T47D (cell line): Measurements from ENCODE around the gene CYRIA.

Experiments used
- DNase-seq, 2 experiments: peaks; one replicate each; pipeline versions ENCODE4 v3.0.0 to v3.0.0-alpha.2; 2011 to 2012; ENCODE audit warnings: low read depth in 1 of 2, low spot score in 1 of 2
- JUND ChIP-seq: IDR thresholded peaks from 2 replicates; pipeline ENCODE4 v1.6.1; 2012; ENCODE audit warnings: low read depth
- in situ Hi-C: cut with HindIII; loops from 2 replicates; pipeline ENCODE4 v1.10.0; 2016; ENCODE audit warnings: low sequenced_read_pairs, low pct_unique_long_range_greater_than_20kb

CYRIA gene

DNA sequence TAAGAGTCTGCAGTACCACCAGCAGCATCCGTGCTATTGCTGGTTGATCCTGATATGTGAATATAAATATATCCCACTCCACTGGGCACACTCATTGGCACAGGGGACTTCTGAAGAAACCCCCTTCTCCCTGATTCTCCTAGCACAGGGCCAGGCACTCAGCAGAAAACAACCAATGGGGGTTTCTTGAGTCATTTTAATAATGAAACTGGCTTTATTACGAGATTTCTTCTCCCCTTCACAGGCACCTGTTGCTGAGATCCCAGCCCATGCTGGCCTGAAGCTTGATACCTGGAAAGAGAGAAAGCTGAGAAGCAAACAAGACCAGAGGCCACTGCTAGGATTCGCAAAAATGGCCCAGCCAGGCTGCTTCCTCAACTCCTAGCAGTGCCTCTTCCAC lies 17.9 kb upstream of the CYRIA start:
- in situ Hi-C loops: no loop called here
- no peak for TF ChIP-seq JUND
- DNase-seq: no peak

DNA sequence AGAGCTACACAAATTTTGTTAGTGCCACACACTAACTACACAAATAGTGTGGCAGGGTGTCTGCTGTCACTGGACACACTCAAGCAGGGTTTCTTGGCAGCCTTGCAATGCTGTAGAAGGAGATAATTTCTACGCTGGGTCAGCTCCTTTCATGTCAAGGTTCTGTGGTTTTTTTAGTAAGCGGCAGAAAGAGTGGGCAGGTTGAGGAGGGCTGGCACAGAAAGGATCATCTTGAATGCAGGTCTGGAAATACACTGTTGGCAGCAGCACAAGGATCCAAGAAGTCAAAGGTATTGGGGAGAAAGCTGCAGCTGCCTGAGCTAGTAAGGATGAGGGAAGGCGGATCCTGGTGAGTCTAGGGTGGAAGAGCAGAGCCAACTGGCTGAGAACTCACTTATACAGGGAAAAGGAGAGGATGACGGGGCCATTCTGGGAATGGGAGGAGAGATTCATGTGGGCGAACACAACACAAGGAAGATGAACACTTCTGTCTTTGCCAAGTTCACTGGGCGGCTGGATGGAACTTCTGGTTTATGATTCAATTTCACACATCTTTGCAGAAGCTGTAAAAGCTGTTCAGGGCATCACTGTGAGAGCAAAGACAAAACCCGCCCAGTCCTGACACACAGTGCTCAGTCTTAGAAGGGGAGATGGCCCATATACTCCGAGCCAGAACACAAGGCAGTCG lies 16.9 kb upstream of the CYRIA start:
- no peak for DNase-seq
- in situ Hi-C loops: no loop called here

GRCh38 chr2:16680781-16681180 lies 15.1 kb upstream of the CYRIA start:
- in situ Hi-C loops: no loop called here
- no peak for DNase-seq
- no peak for TF ChIP-seq JUND

More for the DNA sequence above, 16.9 kb upstream of the CYRIA start:
- TF ChIP-seq JUND: no peak

- TF ChIP-seq JUND: no peak
- no peak for DNase-seq
- in situ Hi-C loops: no loop called here
Observed at GRCh38 chr2:16680304-16680703, 14.7 kb upstream of the CYRIA start.

- no peak for TF ChIP-seq JUND
- in situ Hi-C loops: no loop called here
- no peak for DNase-seq
Observed at GRCh38 chr2:16678964-16679363, 13.3 kb upstream of the CYRIA start.

- TF ChIP-seq JUND: no peak
- in situ Hi-C loops: no loop called here
- no peak for DNase-seq
Observed at GRCh38 chr2:16677875-16678274, 12.2 kb upstream of the CYRIA start.

- TF ChIP-seq JUND: no peak
- no peak for DNase-seq
- in situ Hi-C loops: no loop called here
Observed at GRCh38 chr2:16675781-16676180, 10.1 kb upstream of the CYRIA start.

- no peak for TF ChIP-seq JUND
- no peak for DNase-seq
- in situ Hi-C loops: no loop called here
Observed at GRCh38 chr2:16674154-16674553, 8.5 kb upstream of the CYRIA start.

DNA sequence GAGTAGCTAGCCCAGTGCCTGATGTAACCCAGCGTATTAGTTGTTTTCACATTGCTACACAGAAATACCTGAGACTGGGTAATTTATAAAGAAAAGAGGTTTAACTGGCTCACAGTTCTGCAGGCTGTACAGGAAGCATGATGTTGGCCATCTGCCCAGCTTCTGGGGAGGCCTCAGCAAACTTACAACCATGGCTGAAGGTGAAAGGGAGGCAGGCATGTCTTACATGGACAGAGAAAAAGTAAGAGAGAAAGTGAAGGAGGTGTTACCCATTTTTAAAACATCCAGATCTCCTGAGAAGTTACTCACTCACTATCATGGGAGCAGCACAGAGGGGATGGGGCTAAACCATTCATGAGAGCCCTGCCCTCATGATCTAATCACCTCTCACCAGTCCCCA lies 6.1 kb upstream of the CYRIA start:
- no peak for DNase-seq
- TF ChIP-seq JUND: no peak
- in situ Hi-C loops: no loop called here

DNA sequence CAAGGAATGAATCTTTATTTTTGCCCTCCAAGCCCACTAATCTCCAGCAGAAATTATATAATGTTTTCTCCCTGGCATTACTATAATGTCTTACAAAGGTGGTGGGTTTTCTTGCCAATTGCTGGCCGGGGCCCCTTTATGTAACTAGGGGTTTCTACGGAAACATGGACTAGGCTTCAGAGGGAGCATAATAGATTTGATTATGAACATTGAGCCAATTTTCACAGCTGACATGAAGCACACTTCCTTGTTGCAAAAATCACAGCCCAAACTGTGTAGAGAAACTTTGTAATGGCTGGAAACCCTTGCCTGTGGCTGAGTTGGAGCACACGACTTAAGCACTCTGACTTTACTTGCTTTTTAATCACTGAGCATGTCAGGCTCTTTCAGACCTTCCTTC lies 3.8 kb upstream of the CYRIA start:
- TF ChIP-seq JUND: no peak
- in situ Hi-C loops: no loop called here
- no peak for DNase-seq

DNA sequence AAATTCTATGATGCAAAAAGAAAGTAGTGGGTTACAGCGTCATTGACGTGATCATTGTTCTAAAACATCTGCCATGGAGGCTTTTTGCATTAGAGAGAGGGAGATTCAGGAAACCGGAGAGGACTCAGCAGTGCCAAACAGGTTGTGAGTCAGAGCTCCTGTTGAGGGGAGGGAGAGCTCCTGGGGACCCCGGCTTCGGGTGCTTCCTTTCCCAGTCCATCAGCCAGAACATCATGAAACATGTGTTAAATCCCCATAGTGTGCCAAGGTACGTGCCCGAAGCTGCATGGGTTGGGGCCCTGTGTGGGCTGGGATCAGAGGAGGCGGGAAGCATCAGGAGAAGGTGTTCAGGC lies 791 bp upstream of the CYRIA start:
- in situ Hi-C loops: no loop called here
- no peak for DNase-seq
- TF ChIP-seq JUND: no peak

DNA sequence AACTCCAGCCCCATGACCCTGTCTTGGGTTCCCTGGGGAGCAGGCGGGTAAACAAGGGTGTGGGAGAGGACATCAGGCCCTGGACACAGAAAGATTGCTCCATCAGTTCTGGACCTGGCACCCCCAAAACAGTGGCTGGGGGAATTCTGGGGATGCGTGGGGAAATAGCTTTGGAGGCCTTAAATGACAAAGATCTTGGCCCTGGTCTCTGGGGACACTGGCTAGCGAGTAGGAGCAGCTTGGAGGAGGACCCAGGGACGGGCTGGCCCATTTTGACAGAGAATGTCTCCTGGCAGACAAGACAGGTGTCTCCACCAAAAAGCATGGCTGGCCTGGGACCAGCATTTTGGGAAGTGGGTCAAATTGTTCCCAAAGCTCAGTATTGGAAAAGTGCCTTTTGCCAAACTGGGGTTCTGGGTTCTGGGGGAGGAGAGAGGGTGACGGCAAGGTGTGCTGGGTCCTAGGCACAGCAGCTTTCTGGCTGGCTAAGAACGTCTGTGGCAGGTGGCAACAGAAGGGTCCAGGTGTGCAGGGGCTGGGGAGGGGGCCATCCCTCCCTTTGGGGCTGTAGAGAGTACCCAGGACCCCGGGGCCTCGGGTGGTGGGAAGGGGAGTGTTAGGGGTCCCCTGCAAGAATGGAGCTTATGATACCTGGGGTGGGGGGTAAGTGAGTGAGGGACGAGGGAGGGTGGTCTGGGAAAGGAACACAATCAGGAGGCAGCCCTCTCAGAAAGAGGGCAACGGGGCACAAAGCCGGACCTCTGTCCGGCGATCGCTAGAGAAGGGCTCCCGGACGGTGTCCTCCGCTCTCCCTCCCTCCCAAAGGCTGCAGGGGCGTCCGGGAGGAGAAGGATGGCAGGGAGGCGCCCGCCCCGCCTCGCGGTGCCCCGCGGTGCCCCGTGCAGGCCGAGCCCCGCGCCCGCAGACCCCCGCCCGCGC lies 556 bp downstream of the CYRIA start:
- no peak for DNase-seq
- in situ Hi-C loops: no loop called here

GRCh38 chr2:16664052-16664731 lies 1.4 kb downstream of the CYRIA start:
- in situ Hi-C loops: no loop called here
- peak in 1 of 2 experiments; percentile 58 for DNase-seq
- TF ChIP-seq JUND: no peak

More for the DNA sequence above, 556 bp downstream of the CYRIA start:
- TF ChIP-seq JUND: no peak
